DOHH2 (cell line): ENCODE data around the gene FBXO38.

Experiments
- EZH2phosphoT487 ChIP-seq: fragments of 200-600 bp; sonication (generic); IDR thresholded peaks from 2 replicates; pipeline ENCODE4 v1.6.1; 2017; ENCODE audit warnings: borderline replicate concordance, mild to moderate bottlenecking, antibody characterized with exemption, low read length, moderate library complexity, mixed read lengths
- TF ChIP-seq, protein P1 (sequence below): fragments of 200-600 bp; sonication (generic); IDR thresholded peaks from one replicate; pipeline ENCODE4 v1.5.1; 2014; ENCODE audit warnings: antibody characterized with exemption, mild to moderate bottlenecking, low read depth, low read length; ENCODE audit not compliant: poor library complexity, severe bottlenecking

DNA sequence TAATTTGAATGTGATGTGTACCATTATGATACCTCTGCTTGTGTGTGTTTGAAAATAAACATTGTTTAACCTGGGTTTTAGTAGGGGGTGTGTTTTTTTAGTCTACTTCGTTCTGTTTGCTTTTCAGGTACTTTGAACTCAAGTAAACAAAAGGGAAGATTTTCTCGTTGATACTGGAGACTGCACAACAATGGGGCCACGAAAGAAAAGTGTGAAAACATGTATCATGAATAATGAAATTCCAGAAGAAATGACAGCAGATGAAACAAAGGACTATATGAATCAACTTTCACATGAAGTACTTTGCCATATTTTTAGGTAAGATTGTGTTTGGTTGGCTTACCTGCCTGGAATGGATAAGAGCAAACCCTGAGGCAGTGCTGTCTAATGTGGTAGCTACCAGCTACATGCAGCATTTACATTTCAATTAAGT, 10.8 kb downstream of the FBXO38 start:
- TF ChIP-seq EZH2phosphoT487 = no peak
- TF ChIP-seq, protein P1, sequence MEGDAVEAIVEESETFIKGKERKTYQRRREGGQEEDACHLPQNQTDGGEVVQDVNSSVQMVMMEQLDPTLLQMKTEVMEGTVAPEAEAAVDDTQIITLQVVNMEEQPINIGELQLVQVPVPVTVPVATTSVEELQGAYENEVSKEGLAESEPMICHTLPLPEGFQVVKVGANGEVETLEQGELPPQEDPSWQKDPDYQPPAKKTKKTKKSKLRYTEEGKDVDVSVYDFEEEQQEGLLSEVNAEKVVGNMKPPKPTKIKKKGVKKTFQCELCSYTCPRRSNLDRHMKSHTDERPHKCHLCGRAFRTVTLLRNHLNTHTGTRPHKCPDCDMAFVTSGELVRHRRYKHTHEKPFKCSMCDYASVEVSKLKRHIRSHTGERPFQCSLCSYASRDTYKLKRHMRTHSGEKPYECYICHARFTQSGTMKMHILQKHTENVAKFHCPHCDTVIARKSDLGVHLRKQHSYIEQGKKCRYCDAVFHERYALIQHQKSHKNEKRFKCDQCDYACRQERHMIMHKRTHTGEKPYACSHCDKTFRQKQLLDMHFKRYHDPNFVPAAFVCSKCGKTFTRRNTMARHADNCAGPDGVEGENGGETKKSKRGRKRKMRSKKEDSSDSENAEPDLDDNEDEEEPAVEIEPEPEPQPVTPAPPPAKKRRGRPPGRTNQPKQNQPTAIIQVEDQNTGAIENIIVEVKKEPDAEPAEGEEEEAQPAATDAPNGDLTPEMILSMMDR = no peak
